ENCODE results near the gene GRAMD1A.

The GRAMD1A gene

DNA sequence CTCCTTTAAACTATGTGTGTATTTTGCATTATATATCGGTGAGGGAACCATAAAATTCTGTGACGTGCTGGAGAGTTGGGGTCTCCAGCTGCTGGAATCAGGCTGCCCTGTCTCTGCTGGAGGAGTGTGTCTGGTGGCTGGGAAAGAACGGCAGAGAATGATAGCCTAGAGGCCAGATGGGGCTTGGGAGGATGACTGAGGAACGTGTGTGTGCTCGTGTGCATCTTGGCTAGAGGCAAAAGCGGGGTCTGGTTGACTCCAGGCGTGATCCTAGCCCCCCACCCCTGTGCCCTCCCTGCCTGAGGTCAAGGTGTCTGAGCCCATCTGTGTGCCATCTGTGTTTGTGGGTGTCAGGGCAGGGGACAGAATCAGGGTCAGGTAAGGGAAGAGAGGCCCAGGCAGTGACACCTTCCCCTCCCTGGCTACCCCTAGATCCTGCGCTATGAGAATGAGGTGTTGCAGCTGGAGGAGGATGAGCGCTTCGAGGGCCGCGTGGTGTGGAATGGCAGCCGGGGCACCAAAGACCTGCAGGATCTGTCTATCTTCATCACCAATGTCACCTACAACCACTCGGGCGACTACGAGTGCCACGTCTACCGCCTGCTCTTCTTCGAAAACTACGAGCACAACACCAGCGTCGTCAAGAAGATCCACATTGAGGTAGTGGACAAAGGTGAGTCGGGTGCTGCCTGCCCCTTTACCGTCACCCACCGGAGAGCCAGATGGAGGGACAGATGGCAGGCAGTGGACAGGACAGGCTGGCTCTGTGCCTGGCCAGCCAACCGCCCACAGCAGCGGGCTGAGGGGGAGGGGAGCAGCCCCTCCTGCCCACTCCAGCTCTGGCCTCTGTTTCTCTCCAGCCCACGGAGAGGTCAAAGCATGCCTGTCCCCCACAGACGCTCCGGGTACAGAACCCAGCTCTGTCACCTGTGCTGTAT, 33.2 kb downstream of the GRAMD1A start:
- TF ChIP-seq POLR2AphosphoS5 (IDR thresholded peaks at IDR 0.05; ENCODE audit: borderline replicate concordance, low read depth, low read length) = no peak
- TF ChIP-seq FOXP2 (optimal IDR thresholded peaks at IDR 0.05; ENCODE audit: control extremely low read depth, extremely low read length, insufficient read depth) = no peak
- no peak for TF ChIP-seq EZH2 (IDR thresholded peaks at IDR 0.05)
- Histone ChIP-seq H3K4me3 (no peak overlapping the region), H3K9me3 (ENCODE audit: low read depth, low read length) (no peaks in the 10 kb centered on the region), H3K9ac (ENCODE audit: insufficient read length) (no peak overlapping the region), H3K36me3 (ENCODE audit: insufficient read depth, low read length) (no peaks in the 10 kb centered on the region), H3K27ac (no peak overlapping the region)
- no peak for DNase-seq (ENCODE audit: low read depth, low spot score)

DNA sequence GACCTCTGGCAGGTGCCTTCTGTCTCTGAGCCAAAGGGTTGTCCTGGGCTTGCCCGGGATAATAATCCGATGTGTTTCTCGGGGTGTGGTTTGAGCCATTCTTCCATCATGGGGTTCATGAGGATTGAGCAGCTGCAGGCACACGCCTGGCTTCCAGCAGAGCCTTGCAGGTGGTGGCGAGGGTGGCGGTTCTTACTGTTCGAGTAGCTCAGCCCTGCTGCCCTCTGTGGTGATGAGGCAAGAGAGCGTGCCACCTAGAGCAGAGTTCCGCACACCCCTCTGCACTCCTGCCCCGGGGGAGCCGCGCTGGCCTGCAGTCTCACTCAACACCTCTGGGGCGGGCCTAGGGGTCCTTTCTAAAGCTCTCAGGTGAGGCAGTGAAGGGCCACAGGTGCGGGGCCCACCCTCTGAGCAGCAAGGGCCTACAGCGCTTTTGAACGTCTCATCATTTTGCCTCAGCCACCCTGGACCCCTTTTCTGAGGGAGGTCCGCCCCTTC, 33.9 kb downstream of the GRAMD1A start:
- Histone ChIP-seq H3K36me3 (ENCODE audit: insufficient read depth, low read length) (no peaks in the 10 kb centered on the region), H3K9me3 (ENCODE audit: low read depth, low read length) (no peaks in the 10 kb centered on the region), H3K4me3 (no peak overlapping the region), H3K9ac (ENCODE audit: insufficient read length) (no peak overlapping the region), H3K27ac (no peak overlapping the region)
- no peak for DNase-seq (ENCODE audit: low read depth, low spot score)
- TF ChIP-seq EZH2 (IDR thresholded peaks at IDR 0.05) = no peak
- no peak for TF ChIP-seq FOXP2 (optimal IDR thresholded peaks at IDR 0.05; ENCODE audit: control extremely low read depth, extremely low read length, insufficient read depth)
- no peak for TF ChIP-seq POLR2AphosphoS5 (IDR thresholded peaks at IDR 0.05; ENCODE audit: borderline replicate concordance, low read depth, low read length)

DNA sequence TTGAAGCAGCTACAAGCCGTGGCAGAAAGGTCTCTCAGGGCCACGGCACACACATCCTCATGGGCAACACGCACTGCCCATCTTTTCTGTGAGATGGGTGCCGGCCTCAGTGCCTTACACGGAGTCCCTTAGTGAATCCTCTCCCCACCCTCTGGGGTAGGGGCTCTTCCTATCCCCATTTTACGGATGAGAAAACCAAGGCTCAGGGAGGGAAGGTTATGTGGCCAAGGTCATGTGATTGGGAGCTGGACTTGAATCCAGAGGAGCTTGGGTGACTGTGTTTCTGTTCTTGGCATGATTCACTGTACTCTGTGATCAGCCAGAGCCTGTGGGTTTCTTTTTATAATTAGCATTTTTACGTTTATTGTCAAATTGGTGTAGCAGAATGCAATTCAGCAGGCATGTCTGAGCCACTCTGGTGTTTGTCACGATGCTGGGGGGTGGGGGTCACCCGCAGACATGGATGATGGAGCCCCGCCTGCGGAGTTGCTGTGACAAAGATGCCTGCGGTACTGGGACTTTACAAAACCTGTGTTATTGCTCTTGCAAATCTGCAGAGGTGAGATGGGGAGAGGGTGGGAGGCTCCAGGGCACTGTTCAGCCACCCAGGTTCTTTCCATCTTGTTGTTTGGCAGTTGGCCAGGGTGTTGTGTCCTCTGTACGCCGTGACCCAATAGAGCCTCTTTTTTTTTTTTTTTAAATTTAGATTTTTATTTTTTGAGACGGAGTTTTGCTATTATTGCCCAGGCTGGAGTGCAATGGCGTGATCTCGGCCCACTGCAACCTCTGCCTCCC, 34.7 kb downstream of the GRAMD1A start:
- Histone ChIP-seq H3K36me3 (ENCODE audit: insufficient read depth, low read length) (no peaks in the 10 kb centered on the region), H3K27ac (no peak overlapping the region), H3K9me3 (ENCODE audit: low read depth, low read length) (no peaks in the 10 kb centered on the region), H3K4me3 (no peak overlapping the region), H3K9ac (ENCODE audit: insufficient read length) (no peak overlapping the region)
- TF ChIP-seq FOXP2 (optimal IDR thresholded peaks at IDR 0.05; ENCODE audit: control extremely low read depth, extremely low read length, insufficient read depth) (no peak), POLR2AphosphoS5 (IDR thresholded peaks at IDR 0.05; ENCODE audit: borderline replicate concordance, low read depth, low read length) (no peak), EZH2 (IDR thresholded peaks at IDR 0.05) (no peak)
- no peak for DNase-seq (ENCODE audit: low read depth, low spot score)

DNA sequence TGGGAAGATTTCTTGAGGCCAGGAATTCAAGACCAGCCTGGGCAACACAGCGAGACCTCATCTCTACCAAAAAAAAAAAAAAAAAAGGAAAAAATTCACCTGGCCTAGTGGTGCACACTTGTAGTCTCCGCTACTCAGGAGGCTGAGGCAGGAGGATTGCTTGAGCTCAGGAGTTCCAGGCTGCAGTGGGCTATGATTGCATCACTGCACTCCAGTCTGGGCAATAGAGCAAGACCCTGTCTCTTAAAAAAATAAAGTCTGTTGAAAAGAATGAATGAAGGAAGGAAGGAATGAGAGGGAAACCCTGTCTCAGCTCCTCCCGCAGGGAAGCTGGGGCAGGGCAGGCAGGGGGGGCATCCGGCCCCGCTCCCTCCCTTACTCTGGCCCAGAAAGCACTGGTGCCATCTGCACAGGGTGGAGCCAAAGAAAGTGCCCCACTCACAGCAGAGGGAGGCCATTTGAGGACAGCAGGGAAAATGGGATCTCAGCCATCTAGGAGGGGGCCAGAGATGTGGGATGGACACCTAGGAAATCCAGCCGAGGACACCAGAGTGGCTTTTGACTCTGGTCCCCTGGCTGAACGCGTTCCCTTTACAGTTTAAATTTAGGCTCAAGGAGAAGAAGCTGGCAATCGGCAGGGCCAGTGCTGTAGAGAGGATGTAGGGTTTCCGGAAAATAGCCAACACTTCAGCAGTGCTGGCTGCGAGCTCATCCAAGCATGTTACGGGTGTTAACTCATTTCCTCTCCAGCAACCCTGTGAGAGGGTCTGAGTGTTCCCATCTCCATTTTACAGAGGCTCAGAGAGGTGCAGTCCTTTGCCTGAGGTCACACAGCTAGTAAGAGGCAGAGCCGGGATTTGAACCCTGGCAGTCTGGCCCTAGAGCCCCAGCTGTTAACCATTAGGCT, 37.8 kb downstream of the GRAMD1A start:
- H3K36me3 ChIP-seq (ENCODE audit: insufficient read depth, low read length) = no peaks in the 10 kb centered on the region
- H3K9me3 ChIP-seq (ENCODE audit: low read depth, low read length) = no peaks in the 10 kb centered on the region
- no peak overlapping the region for H3K27ac ChIP-seq
- no peak overlapping the region for H3K9ac ChIP-seq (ENCODE audit: insufficient read length)
- H3K4me3 ChIP-seq = no peak overlapping the region
- no peak for TF ChIP-seq POLR2AphosphoS5 (IDR thresholded peaks at IDR 0.05; ENCODE audit: borderline replicate concordance, low read depth, low read length)
- no peak for DNase-seq (ENCODE audit: low read depth, low spot score)

DNA sequence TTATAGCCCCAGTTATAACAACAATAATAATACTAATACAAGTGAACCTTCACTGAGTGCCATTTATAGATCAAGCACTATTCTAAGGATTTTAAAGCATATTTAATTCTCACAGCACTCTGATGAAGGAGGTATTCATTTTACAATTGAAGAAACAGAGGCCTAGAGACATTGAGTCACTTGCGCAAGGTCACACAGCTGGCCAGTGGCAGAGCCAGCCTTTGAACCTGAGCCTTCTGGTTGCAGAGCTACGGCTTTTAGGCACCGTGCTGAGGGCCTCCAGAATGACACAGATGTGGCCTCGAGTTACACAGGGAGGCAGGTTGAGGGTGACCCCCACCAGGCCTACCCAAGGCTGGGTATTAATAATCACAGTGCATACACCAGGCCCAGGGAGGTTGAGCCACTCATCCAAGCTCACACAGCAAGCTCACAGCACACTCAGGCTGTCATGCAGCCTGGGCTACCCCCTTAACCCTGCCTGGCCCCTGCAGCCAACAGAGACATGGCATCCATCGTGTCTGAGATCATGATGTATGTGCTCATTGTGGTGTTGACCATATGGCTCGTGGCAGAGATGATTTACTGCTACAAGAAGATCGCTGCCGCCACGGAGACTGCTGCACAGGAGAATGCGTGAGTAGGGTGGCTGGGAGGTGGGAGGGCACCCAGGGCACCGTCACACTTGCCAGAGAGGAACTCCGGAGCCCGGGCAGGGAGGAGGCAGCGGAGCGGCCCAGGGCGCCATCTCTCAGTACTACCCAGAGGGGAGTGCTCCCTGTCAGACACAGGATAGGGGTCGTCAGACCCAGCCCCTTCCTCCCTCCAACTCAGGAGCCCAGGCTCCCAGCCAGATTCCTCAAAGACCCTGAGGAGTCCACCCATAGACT, 38.7 kb downstream of the GRAMD1A start:
- Histone ChIP-seq H3K27ac (no peak overlapping the region), H3K9me3 (ENCODE audit: low read depth, low read length) (no peaks in the 10 kb centered on the region), H3K4me3 (no peak overlapping the region), H3K9ac (ENCODE audit: insufficient read length) (no peak overlapping the region), H3K36me3 (ENCODE audit: insufficient read depth, low read length) (no peaks in the 10 kb centered on the region)
- DNase-seq (ENCODE audit: low read depth, low spot score) = no peak
- TF ChIP-seq POLR2AphosphoS5 (IDR thresholded peaks at IDR 0.05; ENCODE audit: borderline replicate concordance, low read depth, low read length) = no peak
- no peak for TF ChIP-seq EZH2 (IDR thresholded peaks at IDR 0.05)
- TF ChIP-seq FOXP2 (optimal IDR thresholded peaks at IDR 0.05; ENCODE audit: control extremely low read depth, extremely low read length, insufficient read depth) = no peak

DNA sequence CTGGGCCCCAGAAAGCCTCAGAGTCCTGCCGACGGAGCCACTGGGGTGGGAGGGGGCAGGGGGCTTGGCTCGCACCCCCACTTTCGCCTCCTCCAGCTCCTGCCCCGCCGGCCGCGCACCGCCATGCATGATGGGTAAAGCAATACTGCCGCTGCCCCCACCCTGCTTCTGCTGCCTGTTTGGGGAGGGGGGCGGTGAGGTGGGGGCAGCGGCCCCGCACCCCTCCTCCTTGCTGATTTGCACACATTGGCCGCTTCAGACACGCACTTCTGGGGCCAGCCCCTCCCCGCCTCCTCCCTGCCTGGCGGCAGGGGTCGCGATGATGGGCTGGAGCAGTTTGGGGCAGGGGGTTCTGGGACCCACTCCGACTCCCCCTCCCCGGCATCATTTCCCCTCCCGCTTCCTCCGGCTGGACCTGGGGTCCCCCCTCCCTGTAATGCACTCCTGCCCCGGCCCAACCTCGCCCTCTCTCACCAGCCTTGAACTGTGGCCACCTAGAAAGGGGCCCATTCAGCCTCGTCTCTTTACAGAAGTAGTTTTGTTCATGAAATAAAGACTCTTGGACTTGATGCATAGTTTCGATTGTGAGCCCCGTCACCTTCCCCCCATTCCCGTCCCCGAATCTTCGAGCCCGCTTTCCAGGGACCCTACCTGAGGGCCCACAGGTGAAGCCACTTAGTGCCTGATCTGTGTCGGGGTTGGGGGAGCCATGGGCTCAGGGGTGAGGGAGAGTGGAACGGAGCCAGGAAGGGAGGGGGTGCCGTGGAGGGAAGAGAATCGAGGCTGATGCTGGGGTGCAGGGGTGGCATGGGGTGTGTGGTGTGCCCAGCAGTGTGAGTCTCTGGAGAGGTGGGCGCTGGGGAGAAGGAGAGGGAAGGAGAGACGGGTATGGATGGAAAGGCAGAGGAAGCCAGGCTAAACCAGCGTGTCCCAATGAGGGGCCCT, 40.0 kb downstream of the GRAMD1A start:
- Histone ChIP-seq H3K9ac (ENCODE audit: insufficient read length) (no peak overlapping the region), H3K27ac (no peak overlapping the region), H3K4me3 (no peak overlapping the region), H3K9me3 (ENCODE audit: low read depth, low read length) (no peaks in the 10 kb centered on the region), H3K36me3 (ENCODE audit: insufficient read depth, low read length) (no peaks in the 10 kb centered on the region)
- DNase-seq (ENCODE audit: low read depth, low spot score) = no peak
- TF ChIP-seq EZH2 (IDR thresholded peaks at IDR 0.05) (no peak), POLR2AphosphoS5 (IDR thresholded peaks at IDR 0.05; ENCODE audit: borderline replicate concordance, low read depth, low read length) (no peak), FOXP2 (optimal IDR thresholded peaks at IDR 0.05; ENCODE audit: control extremely low read depth, extremely low read length, insufficient read depth) (no peak)
